ENCODE data around the gene MRPL4. TPM values are rescaled to one million over a fixed set of nuclear protein-coding genes. Genes with fewer than 3 reads are reported as not detected.

The MRPL4 gene
- total and polyA plus RNA-seq, 2 experiments from 2014 or later = 92.0 to 171 TPM

GRCh38 chr19:10230173-10230860 lies 21.7 kb upstream of the MRPL4 start:
- Mint-ChIP-seq H3K27me3 (ENCODE audit: insufficient read depth, low read depth, poor library complexity) (peaks cover 14% of the 10 kb centered on the region), H3K36me3 (ENCODE audit: low read depth) (no peaks in the 10 kb centered on the region), H3K9me3 (no peaks in the 10 kb centered on the region), H3K27ac (no peak overlapping the region), H3K4me3 (peak overlapping the region; percentile 78), H3K4me1 (peaks cover 13% of the 10 kb centered on the region)
- H3K27ac ChIP-seq (ENCODE audit: low read depth) = peak overlapping the region; percentile 84
- TF ChIP-seq CREB1 (CRISPR knock-in tag; IDR thresholded peaks at IDR 0.05; ENCODE audit: low read depth) = no peak
- peak overlapping the region; percentile 88 for H3K4me3 ChIP-seq
- peaks cover 8% of the 10 kb centered on the region for H3F3A ChIP-seq (replicated peaks; ENCODE audit: low read depth)
- no peaks in the 10 kb centered on the region; the same call in 1 of the 2 replicates for H4K20me1 ChIP-seq (replicated peaks; ENCODE audit: insufficient read depth)
- peaks cover 3% of the 10 kb centered on the region for H3K4me1 ChIP-seq (ENCODE audit: insufficient read depth)
- DNase-seq (ENCODE audit: low spot score) (peak; percentile 64), ATAC-seq (no peak)
- H3K36me3 ChIP-seq (ENCODE audit: insufficient read depth) = no peaks in the 10 kb centered on the region
- no peaks in the 10 kb centered on the region for H3K9me2 ChIP-seq (ENCODE audit: insufficient read depth)
- peak overlapping the region; percentile 87 for H2AFZ ChIP-seq
- H3K79me2 ChIP-seq (replicated peaks; ENCODE audit: insufficient read depth) = peaks cover 8% of the 10 kb centered on the region; the same call in 1 of the 2 replicates
- H3K27me3 ChIP-seq (ENCODE audit: insufficient read depth) = no peaks in the 10 kb centered on the region
- peak overlapping the region; percentile 90 for H3K4me2 ChIP-seq

GRCh38 chr19:10230861-10231611 lies 21.0 kb upstream of the MRPL4 start, which contains the start of gene S1PR2:
TSS of gene S1PR2 (minus strand) at chr19:10231331. CDS start at chr19:10224905, 6,426 bp downstream.
- Histone ChIP-seq H4K20me1 (replicated peaks; ENCODE audit: insufficient read depth) (no peaks in the 10 kb centered on the region; the same call in 1 of the 2 replicates), H3K4me1 (ENCODE audit: insufficient read depth) (peaks cover 3% of the 10 kb centered on the region), H3K4me2 (peak within 1 kb of the TSS; percentile 90), H2AFZ (peak within 1 kb of the TSS; percentile 92), H3K36me3 (ENCODE audit: insufficient read depth) (no peaks in the 10 kb centered on the region), H3K9me2 (ENCODE audit: insufficient read depth) (no peaks in the 10 kb centered on the region), H3K4me3 (peak within 1 kb of the TSS; percentile 88), H3K27ac (ENCODE audit: low read depth) (peak within 1 kb of the TSS; percentile 84), H3K79me2 (replicated peaks; ENCODE audit: insufficient read depth) (peaks cover 8% of the 10 kb centered on the region; the same call in 1 of the 2 replicates), H3K27me3 (ENCODE audit: insufficient read depth) (no peaks in the 10 kb centered on the region), H3F3A (replicated peaks; ENCODE audit: low read depth) (peaks cover 8% of the 10 kb centered on the region)
- H3K27ac Mint-ChIP-seq = peak within 1 kb of the TSS; percentile 85
- peak within 1 kb of the TSS; percentile 78 for H3K4me3 Mint-ChIP-seq
- ATAC-seq (peak; percentile 78), DNase-seq (ENCODE audit: low spot score) (peak; percentile 91)
- no peaks in the 10 kb centered on the region for H3K9me3 Mint-ChIP-seq
- no peak for TF ChIP-seq ETS1 (IDR thresholded peaks at IDR 0.05)
- peak; percentile 97 for TF ChIP-seq CREB1 (CRISPR knock-in tag; IDR thresholded peaks at IDR 0.05; ENCODE audit: low read depth)
- no peak for TF ChIP-seq ZNF462 (CRISPR knock-in tag; IDR thresholded peaks at IDR 0.05)
- TF ChIP-seq STAT1 (IDR thresholded peaks at IDR 0.05; ENCODE audit: unreplicated experiment) = no peak
- peak; percentile 69 for TF ChIP-seq POLR2AphosphoS5 (IDR thresholded peaks at IDR 0.05; ENCODE audit: low read depth)
- TF ChIP-seq EZH2phosphoT487 (IDR thresholded peaks at IDR 0.05; ENCODE audit: unreplicated experiment) = no peak
- H3K36me3 Mint-ChIP-seq (ENCODE audit: low read depth) = no peaks in the 10 kb centered on the region
- H3K27me3 Mint-ChIP-seq (ENCODE audit: insufficient read depth, low read depth, poor library complexity) = peaks cover 13% of the 10 kb centered on the region
- peaks cover 15% of the 10 kb centered on the region for H3K4me1 Mint-ChIP-seq
